Activated CD4-positive, alpha-beta T cell treated with anti-CD3 and anti-CD28 coated beads for 36 hours (primary cell): ENCODE results near the gene NR1I2. TPM values are rescaled to one million over a fixed set of nuclear protein-coding genes. Genes with fewer than 3 reads are reported as not detected.

Experiments used
- ATAC-seq: fragments of 200-7000 bp; cut with Tn5 transposase; one replicate; pipeline ENCODE4 v1.10.0; 2021; ENCODE audit warnings: mild to moderate bottlenecking, moderate library complexity
- CTCF ChIA-PET: fragments of 350-600 bp; sonication (Branson Sonifier 250); formaldehyde crosslinking; loops from one replicate; lab custom pipeline; 2021; ENCODE audit warnings: antibody characterized with exemption; lab: Charles Lee
- POLR2A ChIA-PET: fragments of 350-600 bp; sonication (Branson Sonifier 250); formaldehyde crosslinking; loops from one replicate; lab custom pipeline; 2021; ENCODE audit warnings: antibody characterized with exemption, inconsistent platforms; lab: Charles Lee
- DNase-seq: peaks from one replicate; pipeline ENCODE4 v3.0.0-alpha.2; 2020
- H3K27ac Mint-ChIP-seq: one replicate; pipeline ENCODE4 v1.8.0; 2021; ENCODE audit warnings: mixed read lengths
- H3K27me3 Mint-ChIP-seq: one replicate; pipeline ENCODE4 v1.8.0; 2021; ENCODE audit warnings: mixed read lengths
- H3K36me3 Mint-ChIP-seq: one replicate; pipeline ENCODE4 v1.8.0; 2021; ENCODE audit warnings: low read depth, mixed read lengths
- H3K4me1 Mint-ChIP-seq: one replicate; pipeline ENCODE4 v1.8.0; 2021; ENCODE audit warnings: mixed read lengths
- H3K4me3 Mint-ChIP-seq: one replicate; pipeline ENCODE4 v1.8.0; 2021; ENCODE audit warnings: mild to moderate bottlenecking, moderate library complexity, mixed read lengths
- H3K9me3 Mint-ChIP-seq: one replicate; pipeline ENCODE4 v1.8.0; 2021; ENCODE audit warnings: low read depth, mixed read lengths
- intact Hi-C, 2 experiments: fragments of 100-400 bp; cut with DNase I in 1 of 2; cut with micrococcal nuclease in 1 of 2; formaldehyde crosslinking; loops; one replicate each; pipeline versions ENCODE4 v1.14.2 to v1.15.1; 2022 to 2024; cut with DNase I, micrococcal nuclease
- total RNA-seq, 2 experiments: library from RNA; stranded (reverse); gene quantifications; one replicate each; pipeline ENCODE4 v1.2.3, GENCODE V29; 2021

Gene NR1I2
- total RNA-seq, 2 experiments from 2014 or later, result 0.27 to 0.40 TPM

DNA sequence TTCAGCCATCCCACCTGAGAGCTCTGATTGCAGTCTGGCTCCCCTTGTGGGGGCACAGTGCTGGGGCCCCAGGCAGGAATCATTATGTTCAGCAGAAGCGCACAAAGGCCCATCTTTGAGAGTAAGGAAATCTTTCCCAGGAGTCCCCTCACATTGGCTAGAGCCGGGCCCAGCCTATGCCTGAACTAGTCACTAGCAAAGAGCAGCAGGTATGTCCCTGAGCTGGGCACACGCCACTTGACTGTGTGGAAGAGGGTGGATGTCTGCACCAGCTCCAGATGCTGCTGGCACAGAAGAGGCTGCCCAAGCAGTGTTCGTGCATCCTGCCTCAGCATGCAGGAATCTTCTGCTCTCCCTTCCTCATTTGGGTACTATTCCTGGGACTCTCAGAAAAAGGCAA, 26.3 kb downstream of the NR1I2 start:
- Mint-ChIP-seq H3K4me3 (no peak overlapping the region), H3K4me1 (peaks cover 9% of the 10 kb centered on the region), H3K27me3 (no peaks in the 10 kb centered on the region), H3K36me3 (no peaks in the 10 kb centered on the region), H3K9me3 (no peaks in the 10 kb centered on the region), H3K27ac (no peak overlapping the region)
- no peak for DNase-seq
- CTCF ChIA-PET, result interaction anchor here (0.7 to 1.4 kb wide), 3 partner anchors 13 to 71 kb away, joined by 3 to 4 read pairs (median 3); no protein-coding TSS in a partner anchor
- no peak for ATAC-seq
- POLR2A ChIA-PET, result no interaction called here
- intact Hi-C loops, result no loop called here

DNA sequence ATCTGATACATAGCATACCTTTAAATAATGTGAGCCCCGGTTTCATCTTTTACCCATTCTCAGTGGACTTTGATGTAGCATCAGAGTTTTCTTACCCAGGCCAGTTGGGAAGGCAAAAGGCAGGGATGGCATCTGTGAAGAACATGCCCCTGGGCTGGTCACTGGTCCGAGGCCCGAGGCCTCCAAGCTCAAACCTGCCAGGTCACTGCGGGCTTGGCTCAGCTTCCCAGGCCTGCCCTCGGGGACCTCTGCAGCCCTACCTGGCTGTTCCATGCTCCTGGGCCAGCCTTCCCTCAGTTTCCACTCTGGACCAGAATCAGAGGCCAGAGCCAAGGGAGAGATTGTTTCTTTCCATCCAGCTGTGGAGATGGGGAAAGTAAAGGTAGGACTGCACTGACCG, 26.9 kb downstream of the NR1I2 start:
- H3K4me1 Mint-ChIP-seq, result peaks cover 9% of the 10 kb centered on the region
- H3K9me3 Mint-ChIP-seq, result no peaks in the 10 kb centered on the region
- ChIA-PET CTCF (interaction anchor here (0.9 to 1.4 kb wide), 2 partner anchors 13 to 50 kb away, joined by 3 to 4 read pairs; no protein-coding TSS in a partner anchor), POLR2A (no interaction called here)
- intact Hi-C loops, result no loop called here
- ATAC-seq, result no peak
- no peak for DNase-seq
- no peaks in the 10 kb centered on the region for H3K36me3 Mint-ChIP-seq
- no peak overlapping the region for H3K4me3 Mint-ChIP-seq
- no peaks in the 10 kb centered on the region for H3K27me3 Mint-ChIP-seq
- no peak overlapping the region for H3K27ac Mint-ChIP-seq

DNA sequence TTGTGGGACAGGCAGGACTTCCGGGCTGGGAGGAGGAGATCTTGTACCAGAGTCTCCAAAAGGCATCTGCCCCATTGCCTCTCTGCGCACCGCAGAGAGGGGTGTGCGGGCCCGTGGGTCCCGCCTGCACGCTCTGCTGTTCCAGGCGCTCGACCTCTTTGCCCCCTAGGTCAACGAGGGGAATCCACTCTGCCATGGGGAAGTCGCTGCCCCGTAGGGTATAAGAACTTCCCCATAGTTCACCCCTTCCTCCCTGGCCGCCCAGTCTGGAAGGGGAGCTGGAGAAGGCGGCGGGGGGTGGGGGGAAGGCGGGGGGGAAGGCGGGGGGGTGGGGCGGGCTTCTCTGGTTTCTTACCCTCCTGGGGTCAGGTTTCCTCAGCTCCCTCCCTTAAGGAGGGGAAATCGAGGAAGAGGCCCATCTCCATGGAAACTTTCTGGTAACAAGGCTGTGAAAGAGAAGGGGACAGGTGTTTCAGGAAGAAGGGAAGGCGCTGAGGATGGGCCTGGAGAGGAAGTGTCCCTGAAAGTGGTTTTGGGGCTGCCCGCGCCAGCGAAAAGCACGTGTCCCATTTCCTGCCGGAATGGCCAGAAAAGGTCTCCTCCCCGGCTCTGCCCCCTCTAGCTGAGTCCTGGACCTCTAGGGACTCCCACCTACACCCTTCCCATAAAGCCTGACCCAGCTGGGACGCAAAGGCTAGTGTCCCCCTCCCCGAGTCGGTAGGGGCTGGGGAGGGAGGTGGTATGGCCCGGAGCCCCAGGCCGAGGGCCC, 27.5 kb downstream of the NR1I2 start:
- H3K9me3 Mint-ChIP-seq, result no peaks in the 10 kb centered on the region
- ChIA-PET POLR2A (no interaction called here), CTCF (interaction anchor here (0.8 kb wide), 1 partner anchor 360 kb away, joined by 3 read pairs; no protein-coding TSS in a partner anchor)
- H3K27ac Mint-ChIP-seq, result no peak overlapping the region
- peak overlapping the region; percentile 62 for H3K4me3 Mint-ChIP-seq
- peaks cover 9% of the 10 kb centered on the region for H3K4me1 Mint-ChIP-seq
- peak; percentile 30 for DNase-seq
- no peaks in the 10 kb centered on the region for H3K27me3 Mint-ChIP-seq
- ATAC-seq, result peak; percentile 7
- H3K36me3 Mint-ChIP-seq, result no peaks in the 10 kb centered on the region
- intact Hi-C loops, result loop anchor here in 1 of 2 experiments (10.0 kb wide), 1 partner anchor 745 kb away; no protein-coding TSS in a partner anchor

DNA sequence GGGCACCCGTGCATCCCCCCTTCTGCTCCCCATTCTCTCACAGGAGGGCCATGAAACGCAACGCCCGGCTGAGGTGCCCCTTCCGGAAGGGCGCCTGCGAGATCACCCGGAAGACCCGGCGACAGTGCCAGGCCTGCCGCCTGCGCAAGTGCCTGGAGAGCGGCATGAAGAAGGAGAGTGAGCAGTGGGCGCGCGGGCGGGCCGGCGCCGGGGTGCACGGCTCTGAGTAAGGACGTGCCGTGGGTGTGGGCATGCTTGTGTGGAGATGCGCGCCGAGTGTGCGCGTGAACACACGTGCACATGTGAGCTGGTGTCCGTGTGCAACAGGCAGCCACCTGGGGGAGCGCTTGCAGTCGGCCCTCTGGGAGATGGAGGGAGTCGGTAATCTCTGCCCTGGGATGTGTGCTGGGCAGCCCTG, 28.1 kb downstream of the NR1I2 start:
- no peaks in the 10 kb centered on the region for H3K9me3 Mint-ChIP-seq
- H3K4me3 Mint-ChIP-seq, result peak overlapping the region; percentile 62
- peaks cover 9% of the 10 kb centered on the region for H3K4me1 Mint-ChIP-seq
- intact Hi-C loops, result loop anchor here in 1 of 2 experiments (10.0 kb wide), 1 partner anchor 745 kb away; no protein-coding TSS in a partner anchor
- ChIA-PET CTCF (interaction anchor here (0.8 kb wide), 1 partner anchor 359 kb away, joined by 3 read pairs; no protein-coding TSS in a partner anchor), POLR2A (no interaction called here)
- peak; percentile 79 for DNase-seq
- peak overlapping the region; percentile 65 for H3K27ac Mint-ChIP-seq
- H3K36me3 Mint-ChIP-seq, result no peaks in the 10 kb centered on the region
- H3K27me3 Mint-ChIP-seq, result no peaks in the 10 kb centered on the region
- peak; percentile 90 for ATAC-seq

DNA sequence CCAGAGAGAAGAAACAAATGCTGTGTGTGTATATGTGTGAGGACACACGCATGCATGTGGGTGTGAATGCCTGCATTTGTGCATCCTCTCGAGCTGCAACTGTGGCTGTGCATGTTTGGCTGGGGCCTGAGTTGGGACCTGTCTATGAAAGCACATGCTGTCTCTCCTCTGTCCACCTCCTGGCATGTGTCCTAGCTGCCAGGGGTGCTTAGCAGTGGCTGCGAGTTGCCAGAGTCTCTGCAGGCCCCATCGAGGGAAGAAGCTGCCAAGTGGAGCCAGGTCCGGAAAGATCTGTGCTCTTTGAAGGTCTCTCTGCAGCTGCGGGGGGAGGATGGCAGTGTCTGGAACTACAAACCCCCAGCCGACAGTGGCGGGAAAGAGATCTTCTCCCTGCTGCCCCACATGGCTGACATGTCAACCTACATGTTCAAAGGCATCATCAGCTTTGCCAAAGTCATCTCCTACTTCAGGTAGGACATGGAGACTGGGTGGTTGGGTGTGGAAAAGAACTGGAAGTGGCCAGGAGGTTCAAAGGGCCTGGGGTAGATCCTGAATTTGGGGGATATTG, 30.7 kb downstream of the NR1I2 start:
- no peak for ATAC-seq
- POLR2A ChIA-PET, result no interaction called here
- no peak for DNase-seq
- Mint-ChIP-seq H3K4me3 (no peak overlapping the region), H3K9me3 (no peaks in the 10 kb centered on the region), H3K4me1 (peaks cover 9% of the 10 kb centered on the region), H3K27me3 (no peaks in the 10 kb centered on the region), H3K36me3 (no peaks in the 10 kb centered on the region), H3K27ac (no peak overlapping the region)
- CTCF ChIA-PET, result interaction anchor here (0.6 kb wide), 1 partner anchor 120 kb away, joined by 3 read pairs; no protein-coding TSS in a partner anchor
- intact Hi-C loops, result loop anchor here in 1 of 2 experiments (10.0 kb wide), 1 partner anchor 742 kb away; no protein-coding TSS in a partner anchor

DNA sequence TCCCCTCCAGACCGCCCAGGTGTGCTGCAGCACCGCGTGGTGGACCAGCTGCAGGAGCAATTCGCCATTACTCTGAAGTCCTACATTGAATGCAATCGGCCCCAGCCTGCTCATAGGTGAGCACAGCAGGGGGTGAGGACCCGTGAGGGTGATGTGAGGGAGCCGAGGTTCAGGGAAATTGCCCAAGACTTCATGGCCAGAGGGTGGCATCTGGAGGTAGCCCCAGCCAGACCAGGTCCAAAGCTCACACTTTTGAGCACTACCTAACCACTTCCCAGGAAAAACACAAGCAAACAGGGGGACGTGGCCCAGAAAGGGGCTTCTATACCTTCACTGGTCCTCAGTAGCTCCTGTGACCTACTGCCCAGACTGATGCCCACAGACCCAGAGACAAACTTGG, 33.8 kb downstream of the NR1I2 start:
- H3K27me3 Mint-ChIP-seq, result no peaks in the 10 kb centered on the region
- no peaks in the 10 kb centered on the region for H3K36me3 Mint-ChIP-seq
- CTCF ChIA-PET, result interaction anchor here (0.6 kb wide), 1 partner anchor 20 kb away, joined by 3 read pairs; no protein-coding TSS in a partner anchor
- no peak overlapping the region for H3K4me3 Mint-ChIP-seq
- no peaks in the 10 kb centered on the region for H3K9me3 Mint-ChIP-seq
- intact Hi-C loops, result loop anchor here in 1 of 2 experiments (10.0 kb wide), 1 partner anchor 739 kb away; no protein-coding TSS in a partner anchor
- ATAC-seq (no peak), DNase-seq (no peak)
- no peak overlapping the region for H3K27ac Mint-ChIP-seq
- H3K4me1 Mint-ChIP-seq, result no peaks in the 10 kb centered on the region
- POLR2A ChIA-PET, result no interaction called here

DNA sequence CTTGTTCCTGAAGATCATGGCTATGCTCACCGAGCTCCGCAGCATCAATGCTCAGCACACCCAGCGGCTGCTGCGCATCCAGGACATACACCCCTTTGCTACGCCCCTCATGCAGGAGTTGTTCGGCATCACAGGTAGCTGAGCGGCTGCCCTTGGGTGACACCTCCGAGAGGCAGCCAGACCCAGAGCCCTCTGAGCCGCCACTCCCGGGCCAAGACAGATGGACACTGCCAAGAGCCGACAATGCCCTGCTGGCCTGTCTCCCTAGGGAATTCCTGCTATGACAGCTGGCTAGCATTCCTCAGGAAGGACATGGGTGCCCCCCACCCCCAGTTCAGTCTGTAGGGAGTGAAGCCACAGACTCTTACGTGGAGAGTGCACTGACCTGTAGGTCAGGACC, 35.2 kb downstream of the NR1I2 start:
- Mint-ChIP-seq H3K27me3 (no peaks in the 10 kb centered on the region), H3K9me3 (no peaks in the 10 kb centered on the region), H3K27ac (no peak overlapping the region), H3K4me3 (no peak overlapping the region), H3K4me1 (no peaks in the 10 kb centered on the region), H3K36me3 (no peaks in the 10 kb centered on the region)
- DNase-seq (no peak), ATAC-seq (no peak)
- intact Hi-C loops, result loop anchor here in 1 of 2 experiments (10.0 kb wide), 1 partner anchor 738 kb away; no protein-coding TSS in a partner anchor
- CTCF ChIA-PET, result interaction anchor here (0.7 kb wide), 1 partner anchor 141 kb away, joined by 4 read pairs; no protein-coding TSS in a partner anchor
- POLR2A ChIA-PET, result no interaction called here

DNA sequence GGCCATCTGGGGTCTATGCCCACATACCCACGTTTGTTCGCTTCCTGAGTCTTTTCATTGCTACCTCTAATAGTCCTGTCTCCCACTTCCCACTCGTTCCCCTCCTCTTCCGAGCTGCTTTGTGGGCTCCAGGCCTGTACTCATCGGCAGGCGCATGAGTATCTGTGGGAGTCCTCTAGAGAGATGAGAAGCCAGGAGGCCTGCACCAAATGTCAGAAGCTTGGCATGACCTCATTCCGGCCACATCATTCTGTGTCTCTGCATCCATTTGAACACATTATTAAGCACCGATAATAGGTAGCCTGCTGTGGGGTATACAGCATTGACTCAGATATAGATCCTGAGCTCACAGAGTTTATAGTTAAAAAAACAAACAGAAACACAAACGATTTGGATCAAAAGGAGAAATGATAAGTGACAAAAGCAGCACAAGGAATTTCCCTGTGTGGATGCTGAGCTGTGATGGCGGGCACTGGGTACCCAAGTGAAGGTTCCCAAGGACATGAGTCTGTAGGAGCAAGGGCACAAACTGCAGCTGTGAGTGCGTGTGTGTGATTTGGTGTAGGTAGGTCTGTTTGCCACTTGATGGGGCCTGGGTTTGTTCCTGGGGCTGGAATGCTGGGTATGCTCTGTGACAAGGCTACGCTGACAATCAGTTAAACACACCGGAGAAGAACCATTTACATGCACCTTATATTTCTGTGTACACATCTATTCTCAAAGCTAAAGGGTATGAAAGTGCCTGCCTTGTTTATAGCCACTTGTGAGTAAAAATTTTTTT, 35.9 kb downstream of the NR1I2 start:
- H3K4me1 Mint-ChIP-seq, result no peaks in the 10 kb centered on the region
- H3K27ac Mint-ChIP-seq, result no peak overlapping the region
- intact Hi-C loops, result loop anchor here in 1 of 2 experiments (10.0 kb wide), 1 partner anchor 737 kb away; no protein-coding TSS in a partner anchor
- H3K4me3 Mint-ChIP-seq, result no peak overlapping the region
- H3K27me3 Mint-ChIP-seq, result no peaks in the 10 kb centered on the region
- no peak for DNase-seq
- CTCF ChIA-PET, result no interaction called here
- POLR2A ChIA-PET, result no interaction called here
- H3K36me3 Mint-ChIP-seq, result no peaks in the 10 kb centered on the region
- no peak for ATAC-seq
- H3K9me3 Mint-ChIP-seq, result no peaks in the 10 kb centered on the region

DNA sequence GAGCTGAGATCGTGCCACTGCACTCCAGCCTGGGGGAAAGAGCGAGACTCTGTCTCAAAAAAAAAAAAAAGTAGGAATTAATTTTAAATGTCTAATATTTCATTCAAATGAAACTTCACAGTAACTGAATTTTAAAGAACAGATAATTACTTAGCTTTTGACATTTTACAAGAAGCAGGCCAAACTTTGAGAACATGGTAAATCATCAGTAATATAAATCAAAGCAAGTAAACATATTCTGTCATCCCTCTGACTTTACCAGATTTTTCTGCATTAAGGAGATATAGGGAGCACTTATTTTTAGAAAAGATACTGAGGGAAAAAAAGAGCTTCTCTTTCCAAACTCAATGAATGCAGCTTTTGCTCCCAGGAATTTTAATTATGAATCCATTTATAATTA, 37.0 kb downstream of the NR1I2 start:
- no peak for DNase-seq
- Mint-ChIP-seq H3K27me3 (no peaks in the 10 kb centered on the region), H3K27ac (no peak overlapping the region), H3K4me3 (no peak overlapping the region), H3K9me3 (no peaks in the 10 kb centered on the region), H3K4me1 (no peaks in the 10 kb centered on the region), H3K36me3 (no peaks in the 10 kb centered on the region)
- ChIA-PET POLR2A (no interaction called here), CTCF (interaction anchor here (0.8 to 1.2 kb wide), 3 partner anchors 25 to 378 kb away, joined by 3 to 4 read pairs (median 3); no protein-coding TSS in a partner anchor)
- intact Hi-C loops, result loop anchor here in 1 of 2 experiments (10.0 kb wide), 1 partner anchor 736 kb away; no protein-coding TSS in a partner anchor
- no peak for ATAC-seq

DNA sequence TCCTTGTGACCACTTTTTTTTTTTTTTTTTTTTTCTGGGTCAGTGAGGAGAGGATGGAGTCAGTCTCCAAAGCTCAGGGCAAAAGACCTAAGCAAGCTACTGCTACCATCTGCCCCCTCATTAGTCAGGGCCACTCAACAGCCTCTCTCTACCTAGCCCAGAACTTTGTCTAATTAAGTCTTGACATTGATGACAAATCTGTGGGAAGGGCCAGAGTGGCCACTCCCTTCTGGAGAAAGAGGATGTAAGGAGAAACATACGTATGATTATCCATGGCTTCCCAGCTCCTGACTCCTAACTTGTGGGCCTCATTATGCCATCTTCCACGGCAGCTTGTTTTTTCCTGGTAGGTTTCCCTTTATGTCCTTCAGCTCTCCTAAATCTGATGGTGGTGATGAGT, 37.9 kb downstream of the NR1I2 start:
- intact Hi-C loops, result loop anchor here in 1 of 2 experiments (5.0 to 10.0 kb wide), 5 partner anchors 327 to 735 kb away; no protein-coding TSS in a partner anchor
- Mint-ChIP-seq H3K4me3 (no peak overlapping the region), H3K9me3 (no peaks in the 10 kb centered on the region), H3K36me3 (no peaks in the 10 kb centered on the region), H3K27me3 (no peaks in the 10 kb centered on the region), H3K27ac (no peak overlapping the region), H3K4me1 (no peaks in the 10 kb centered on the region)
- CTCF ChIA-PET, result interaction anchor here (0.6 to 1.2 kb wide), 4 partner anchors 24 to 621 kb away, joined by 3 to 4 read pairs (median 3); no protein-coding TSS in a partner anchor
- POLR2A ChIA-PET, result no interaction called here
- ATAC-seq (no peak), DNase-seq (no peak)
